GM12875 (cell line): ENCODE measurements around the gene PPY.

Experiments
- H3K4me3 ChIP-seq: one replicate; pipeline ENCODE4 v1.5.1; 2011; ENCODE audit warnings: low read depth, low read length, control low read depth
- TF ChIP-seq, protein P1 (sequence below): IDR thresholded peaks from 2 replicates; pipeline ENCODE4 v1.5.1; 2011; ENCODE audit warnings: low read depth, mild to moderate bottlenecking, control low read depth, inconsistent platforms, low read length, moderate library complexity, borderline replicate concordance; ENCODE audit not compliant: insufficient read depth

The PPY gene

DNA sequence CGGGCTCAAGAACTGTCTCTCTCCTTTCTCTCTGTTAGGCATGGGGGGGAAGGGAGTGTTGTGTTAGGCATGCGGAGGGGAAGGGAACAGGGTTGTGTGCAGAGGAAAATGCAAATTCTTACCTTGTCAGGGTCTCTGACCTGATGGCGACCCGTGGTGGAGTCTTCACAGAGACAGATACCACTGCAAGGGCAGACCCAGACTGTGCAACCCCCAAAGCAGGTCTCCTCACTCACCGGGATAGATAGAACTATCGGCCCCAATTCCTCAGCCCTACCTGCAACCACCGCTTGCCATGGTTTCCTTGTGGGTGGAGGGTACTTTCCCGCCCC, 25.3 kb downstream of the PPY start:
- no peak overlapping the region for H3K4me3 ChIP-seq
- TF ChIP-seq, protein P1, sequence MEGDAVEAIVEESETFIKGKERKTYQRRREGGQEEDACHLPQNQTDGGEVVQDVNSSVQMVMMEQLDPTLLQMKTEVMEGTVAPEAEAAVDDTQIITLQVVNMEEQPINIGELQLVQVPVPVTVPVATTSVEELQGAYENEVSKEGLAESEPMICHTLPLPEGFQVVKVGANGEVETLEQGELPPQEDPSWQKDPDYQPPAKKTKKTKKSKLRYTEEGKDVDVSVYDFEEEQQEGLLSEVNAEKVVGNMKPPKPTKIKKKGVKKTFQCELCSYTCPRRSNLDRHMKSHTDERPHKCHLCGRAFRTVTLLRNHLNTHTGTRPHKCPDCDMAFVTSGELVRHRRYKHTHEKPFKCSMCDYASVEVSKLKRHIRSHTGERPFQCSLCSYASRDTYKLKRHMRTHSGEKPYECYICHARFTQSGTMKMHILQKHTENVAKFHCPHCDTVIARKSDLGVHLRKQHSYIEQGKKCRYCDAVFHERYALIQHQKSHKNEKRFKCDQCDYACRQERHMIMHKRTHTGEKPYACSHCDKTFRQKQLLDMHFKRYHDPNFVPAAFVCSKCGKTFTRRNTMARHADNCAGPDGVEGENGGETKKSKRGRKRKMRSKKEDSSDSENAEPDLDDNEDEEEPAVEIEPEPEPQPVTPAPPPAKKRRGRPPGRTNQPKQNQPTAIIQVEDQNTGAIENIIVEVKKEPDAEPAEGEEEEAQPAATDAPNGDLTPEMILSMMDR = no peak

DNA sequence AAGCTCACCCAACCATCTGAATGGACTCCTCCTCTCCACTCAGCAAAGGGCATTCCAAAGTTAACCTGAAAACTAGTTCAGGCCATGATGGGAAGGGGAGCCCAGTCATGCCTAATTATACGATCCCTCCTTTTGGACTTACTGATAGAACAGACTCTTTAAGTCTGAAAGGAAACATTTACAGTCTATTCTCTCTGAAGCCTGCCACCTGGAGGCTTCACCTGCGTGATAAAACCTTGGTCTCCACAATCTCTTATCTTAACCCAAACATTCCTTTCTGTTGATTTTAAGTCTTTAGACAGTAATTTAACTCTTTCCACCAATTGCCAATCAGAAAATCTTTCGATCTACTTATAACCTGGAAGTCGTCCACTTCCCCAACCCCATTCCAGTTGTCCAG, 25.9 kb downstream of the PPY start:
- TF ChIP-seq, protein P1 = no peak
- no peak overlapping the region for H3K4me3 ChIP-seq

DNA sequence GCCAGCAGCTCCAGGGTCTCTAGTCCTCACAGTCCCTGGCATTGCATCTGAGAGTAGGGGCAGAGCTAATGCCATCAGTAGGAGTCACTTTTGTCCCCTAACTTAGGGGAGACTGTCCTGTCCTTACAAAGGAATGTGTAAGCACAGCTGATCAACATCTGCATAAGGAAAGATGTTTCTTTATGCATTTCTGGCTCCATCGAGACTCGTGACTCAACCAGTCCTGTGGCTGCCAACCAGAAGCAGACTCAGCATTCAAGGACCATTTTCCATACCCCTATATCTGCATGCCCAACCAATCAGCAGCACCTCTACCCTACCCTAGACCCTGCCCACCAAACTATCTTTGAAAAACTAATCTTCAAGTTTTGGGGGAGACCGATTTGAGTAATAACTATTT, 26.7 kb downstream of the PPY start:
- no peak overlapping the region for H3K4me3 ChIP-seq
- TF ChIP-seq, protein P1 = no peak

DNA sequence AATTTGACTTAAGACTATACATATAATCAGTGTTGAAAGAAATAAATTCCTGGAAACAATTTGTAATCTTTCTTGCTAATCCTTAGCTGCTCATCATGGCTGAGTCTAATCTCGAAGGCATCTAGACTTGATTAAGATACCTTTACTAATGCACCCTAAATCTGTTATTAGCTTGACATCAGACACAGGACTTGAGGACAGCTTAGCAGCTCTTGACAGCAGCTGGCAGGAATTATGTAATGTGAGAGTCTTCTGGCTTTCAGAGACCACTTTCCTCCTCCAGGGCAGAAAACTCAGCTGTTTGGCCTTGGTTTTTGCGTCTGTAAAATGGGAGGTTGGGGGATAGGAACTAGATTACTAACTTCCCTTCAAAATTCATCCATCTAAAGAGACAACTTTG, 27.8 kb downstream of the PPY start:
- TF ChIP-seq, protein P1 = no peak
- no peak overlapping the region for H3K4me3 ChIP-seq

DNA sequence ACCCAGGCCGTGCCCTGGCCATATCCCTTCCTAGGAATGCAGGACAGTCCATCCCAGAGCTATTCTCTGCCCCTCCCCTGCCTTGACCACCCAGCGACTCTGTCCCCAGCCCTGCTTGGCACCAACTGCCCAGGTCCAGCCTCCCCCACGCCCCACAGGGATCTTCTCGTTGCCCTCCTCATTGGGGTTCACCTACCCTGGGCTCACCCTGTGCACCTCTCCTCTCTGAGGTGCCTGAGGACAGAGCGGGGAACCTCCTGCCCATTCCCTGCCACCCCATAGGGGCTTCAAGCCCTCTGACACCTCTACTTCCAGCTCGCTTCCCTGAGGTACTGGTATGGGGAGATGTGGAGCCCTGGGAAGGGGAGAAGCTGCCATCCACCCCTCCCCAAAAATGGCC, 28.7 kb downstream of the PPY start:
- TF ChIP-seq, protein P1 = no peak
- no peak overlapping the region for H3K4me3 ChIP-seq

DNA sequence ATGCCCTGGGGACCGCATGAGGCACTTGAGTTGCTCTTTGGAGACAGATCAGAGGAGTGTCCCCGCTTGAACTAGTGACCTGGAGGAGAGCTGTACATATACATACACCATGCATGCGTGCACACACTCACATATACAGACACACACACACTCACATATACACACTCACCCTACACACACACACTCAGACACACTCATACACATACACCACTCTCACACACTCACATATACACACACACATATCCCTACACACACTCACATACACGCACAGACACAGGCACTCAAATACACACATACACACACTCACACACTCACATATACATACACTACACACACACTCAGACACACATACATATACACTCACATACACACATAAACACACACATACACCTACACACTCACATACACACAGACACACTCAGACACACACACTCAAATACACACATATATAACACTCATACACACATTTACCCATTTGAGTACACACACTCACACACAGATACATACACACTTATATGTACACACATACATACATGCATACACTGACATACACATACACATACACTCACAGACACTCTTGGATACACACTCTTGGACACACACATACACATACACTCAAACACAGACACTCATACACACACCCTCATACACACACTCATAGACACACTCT, 29.5 kb downstream of the PPY start:
- H3K4me3 ChIP-seq = no peak overlapping the region
- TF ChIP-seq, protein P1 = no peak

DNA sequence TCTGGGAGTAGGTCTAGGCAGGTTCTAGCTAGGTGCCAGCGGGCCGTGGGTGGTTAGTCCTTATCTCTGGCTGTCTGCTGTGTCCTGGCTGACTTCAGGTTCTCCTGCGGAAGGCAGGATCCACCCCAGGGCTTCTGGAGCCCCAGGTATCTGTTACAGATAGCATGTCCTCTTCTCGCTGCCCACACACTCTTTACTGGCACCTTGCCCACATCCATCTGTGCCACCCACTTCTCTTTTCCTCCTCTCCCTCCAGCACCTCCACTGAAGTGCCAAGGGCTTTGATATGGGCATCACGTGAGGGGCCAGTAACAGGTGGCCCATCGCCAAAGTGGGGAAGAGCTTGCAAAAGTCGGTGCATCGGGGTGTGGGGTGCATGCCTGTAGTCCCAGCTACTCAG, 30.4 kb downstream of the PPY start:
- TF ChIP-seq, protein P1 = no peak
- no peak overlapping the region for H3K4me3 ChIP-seq
